ENCODE measurements around the gene FAM98C.
"Not testable (repeated sequence)": the region's sequence is repeated elsewhere in the genome, so short reads cannot be mapped to it uniquely, and the experiment has no call there.

The FAM98C gene

DNA sequence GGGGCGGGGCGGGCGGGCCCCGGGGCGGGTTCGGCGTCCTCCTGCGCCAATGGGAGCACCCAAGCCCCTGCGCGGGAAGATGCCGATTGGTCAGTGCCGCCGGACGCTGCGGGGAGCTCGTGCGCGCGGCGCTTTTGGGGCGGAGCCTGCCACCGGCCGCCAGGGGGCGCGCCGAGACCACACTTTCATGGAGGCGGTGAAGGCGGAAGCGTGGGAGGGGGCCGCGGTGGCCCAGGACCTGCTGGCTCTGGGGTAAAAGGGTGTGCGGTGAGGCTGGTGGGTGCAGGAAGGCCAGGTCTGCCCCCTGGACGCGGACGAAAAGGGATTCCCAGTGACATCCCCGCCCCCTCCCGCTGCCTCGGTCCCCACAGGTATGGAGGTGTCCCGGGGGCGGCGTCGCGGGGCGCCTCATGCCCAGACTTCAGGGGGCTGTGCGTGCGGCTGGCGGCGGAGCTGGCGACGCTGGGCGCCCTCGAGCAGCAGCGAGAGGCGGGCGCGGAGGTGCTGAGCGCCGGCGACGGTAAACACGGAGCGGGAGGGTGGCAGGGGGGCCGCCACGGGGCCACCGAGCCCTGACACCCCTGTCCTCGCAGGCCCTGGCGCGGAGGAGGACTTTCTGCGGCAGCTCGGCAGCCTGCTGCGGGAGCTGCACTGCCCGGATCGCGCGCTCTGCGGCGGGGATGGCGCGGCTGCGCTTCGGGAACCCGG, at the start of gene FAM98C:
Gene FAM98C, plus strand, starts transcription at position 127 of the 708 bp plus-strand sequence. Its CDS starts 61 bp downstream, at position 188.
- DNase-seq: peak; percentile 96

GRCh38 chr19:38355728-38356725, 46.9 kb upstream of the FAM98C start:
- DNase-seq: no peak

DNA sequence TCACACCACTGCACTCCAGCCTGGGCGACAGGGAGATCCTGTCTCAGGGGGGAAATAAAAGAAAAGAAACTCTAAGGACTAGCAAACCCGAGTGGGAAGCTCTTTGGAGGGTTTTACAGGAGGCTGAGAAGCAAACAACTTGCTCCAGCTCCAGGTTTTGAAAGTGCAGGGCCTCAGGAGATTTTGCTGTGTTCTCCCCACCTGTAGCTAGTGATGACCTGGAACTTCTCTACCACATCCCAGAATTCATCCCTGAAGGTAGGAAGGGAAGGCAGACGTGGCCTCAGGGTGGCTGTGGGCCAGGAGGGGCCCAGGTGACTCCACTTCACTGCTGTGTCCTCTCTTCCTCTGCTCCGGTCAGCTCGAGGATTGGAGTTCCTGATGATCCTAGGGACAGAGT, 44.8 kb upstream of the FAM98C start:
- no peak for DNase-seq

GRCh38 chr19:38359242-38360021, 43.5 kb upstream of the FAM98C start:
- DNase-seq: no peak

- DNase-seq: no peak
Observed at GRCh38 chr19:38360351-38360750, 42.5 kb upstream of the FAM98C start.

GRCh38 chr19:38360839-38361631, 41.9 kb upstream of the FAM98C start:
- no peak for DNase-seq

- DNase-seq: peak; percentile 69
Observed at GRCh38 chr19:38361633-38362075, 41.2 kb upstream of the FAM98C start.

GRCh38 chr19:38362076-38362945, 40.6 kb upstream of the FAM98C start:
- peak; percentile 81 for DNase-seq

GRCh38 chr19:38362946-38363688, 39.8 kb upstream of the FAM98C start:
- DNase-seq: not testable (repeated sequence)

GRCh38 chr19:38367041-38367440, 35.9 kb upstream of the FAM98C start:
- DNase-seq: no peak

GRCh38 chr19:38369584-38369983, 33.3 kb upstream of the FAM98C start:
- no peak for DNase-seq

DNA sequence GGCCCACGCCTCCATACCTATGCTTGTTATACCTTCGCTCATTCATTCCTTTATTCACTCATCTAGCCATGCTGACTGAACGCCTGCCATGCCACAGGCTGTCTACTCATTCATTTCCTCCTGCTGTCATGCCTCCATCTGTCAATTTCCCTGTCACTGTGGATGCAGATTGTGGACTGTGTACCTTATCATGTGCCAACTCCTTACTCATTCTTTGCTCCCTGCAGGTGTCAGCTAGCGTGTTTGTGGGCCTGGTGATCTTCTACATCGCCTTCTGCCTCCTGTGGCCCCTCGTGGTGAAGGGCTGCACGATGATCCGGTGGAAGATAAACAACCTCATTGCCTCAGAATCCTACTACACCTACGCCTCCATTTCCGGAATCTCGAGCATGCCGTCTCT, 32.6 kb upstream of the FAM98C start:
- no peak for DNase-seq

GRCh38 chr19:38371081-38371480, 31.8 kb upstream of the FAM98C start:
- no peak for DNase-seq

- no peak for DNase-seq
Observed at GRCh38 chr19:38373907-38374331, 29.0 kb upstream of the FAM98C start.

DNA sequence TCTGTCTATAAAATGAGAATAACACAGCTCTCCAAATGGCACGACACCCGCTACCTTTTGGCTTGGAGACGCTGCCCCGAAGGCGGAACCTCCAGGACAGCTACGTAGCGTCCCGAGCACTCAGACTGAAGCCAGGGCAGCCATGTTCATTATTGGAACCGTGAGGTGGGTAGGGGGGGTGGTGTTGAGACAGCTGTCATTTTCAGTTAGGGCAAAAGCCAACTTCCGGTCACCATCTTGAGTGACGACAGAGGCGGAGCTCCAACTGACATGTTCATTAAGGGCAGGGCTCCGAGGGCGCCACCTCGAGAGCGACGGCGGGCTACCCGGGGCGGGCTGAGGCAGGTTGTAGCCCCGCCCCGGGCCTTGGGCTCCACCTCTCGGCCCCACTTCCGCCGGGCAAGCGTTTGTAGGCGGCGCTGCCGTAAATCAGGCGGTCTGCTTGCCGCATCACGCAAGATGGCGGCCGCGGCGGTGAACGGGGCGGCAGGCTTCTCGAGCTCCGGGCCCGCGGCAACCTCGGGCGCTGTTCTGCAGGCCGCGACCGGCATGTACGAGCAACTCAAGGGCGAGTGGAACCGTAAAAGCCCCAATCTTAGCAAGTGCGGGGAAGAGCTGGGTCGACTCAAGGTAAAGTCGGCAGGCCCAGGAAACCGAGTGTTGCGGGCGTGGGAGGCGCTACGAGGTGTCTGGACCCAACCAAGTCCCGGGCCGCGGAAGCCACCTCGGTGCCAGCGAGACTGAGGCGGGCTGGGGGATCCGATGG, 28.4 kb upstream of the FAM98C start, which contains the start of gene PSMD8:
Gene PSMD8, plus strand, starts transcription at position 240 of the 766 bp plus-strand sequence. Its CDS starts 31 bp downstream, at position 271.
- peak; percentile 98 for DNase-seq

DNA sequence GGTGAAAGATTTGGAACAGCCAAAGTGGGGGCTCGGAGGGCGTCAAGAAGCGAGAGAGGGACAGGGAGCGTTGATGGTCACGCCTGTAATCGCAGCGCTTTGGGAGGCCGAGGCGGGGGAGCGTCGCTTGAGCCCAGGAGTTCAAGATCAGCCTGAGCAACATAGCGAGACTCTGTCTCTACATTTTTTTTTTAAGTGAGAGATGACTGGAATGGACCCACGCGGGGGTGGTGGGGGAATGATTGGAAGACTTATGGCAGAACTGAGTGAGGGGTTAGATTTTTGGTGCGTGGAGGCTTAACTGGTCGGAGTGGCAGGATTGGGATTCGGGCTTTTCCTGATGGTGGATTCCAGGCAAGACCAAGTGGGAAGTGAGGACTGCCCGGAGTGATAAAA, 27.8 kb upstream of the FAM98C start:
- DNase-seq: peak; percentile 22

DNA sequence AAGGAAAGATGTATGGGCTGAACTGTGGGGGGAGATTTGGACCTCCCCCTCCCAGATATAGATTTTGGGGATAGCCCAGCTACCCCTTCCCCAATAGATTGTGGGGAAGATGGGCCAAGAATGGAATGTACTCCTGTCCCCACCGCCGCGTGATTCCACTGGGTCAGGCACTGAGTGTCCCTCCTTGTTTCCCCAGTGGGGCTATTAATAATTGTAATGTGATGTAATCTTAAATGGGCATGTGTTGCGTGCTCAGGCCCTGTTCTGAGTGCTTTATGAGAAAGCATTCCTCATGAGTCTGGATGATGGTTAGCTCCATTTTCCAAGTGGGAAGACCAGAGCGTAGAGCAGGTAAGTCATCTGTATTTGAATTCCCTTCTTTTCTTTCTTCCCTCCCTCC, 27.1 kb upstream of the FAM98C start:
- DNase-seq: no peak

DNA sequence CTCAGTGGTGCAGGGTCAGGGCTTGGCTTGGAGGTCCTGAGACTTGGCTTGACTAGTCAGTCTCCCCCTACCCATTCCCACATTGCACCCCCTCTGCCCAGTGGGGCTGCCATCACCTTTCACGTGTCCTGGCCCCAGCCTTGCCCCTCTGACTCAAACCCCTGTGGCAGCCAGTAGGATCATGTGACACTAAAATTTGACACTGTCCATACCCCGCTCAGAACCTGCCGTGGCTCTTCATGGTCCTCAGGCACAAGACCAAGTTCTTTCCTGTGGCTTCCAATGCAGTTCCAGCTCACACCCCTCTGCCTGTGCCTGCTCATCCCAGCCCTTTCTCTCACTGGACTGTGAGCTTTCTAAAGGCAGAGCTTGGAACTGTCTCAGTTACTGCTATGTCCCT, 26.3 kb upstream of the FAM98C start:
- no peak for DNase-seq

- no peak for DNase-seq
Observed at GRCh38 chr19:38377052-38377451, 25.8 kb upstream of the FAM98C start.

Measured in stimulated activated CD4-positive, alpha-beta T cell treated with anti-CD3 and anti-CD28 coated beads, Interleukin-4, amount 100 ng/mL, for 24 hours (primary cell).